Keratinocyte (primary cell): ENCODE results near the gene SCAPER. TPM values are rescaled to one million over a fixed set of nuclear protein-coding genes. Genes with fewer than 3 reads are reported as not detected.
"Not testable (repeated sequence)": the region's sequence is repeated elsewhere in the genome, so short reads cannot be mapped to it uniquely, and the experiment has no call there.

Experiments used
- DNase-seq: peaks from one replicate; pipeline ENCODE4 v3.0.0-alpha.2; 2011; ENCODE audit warnings: low read depth, missing footprints, low spot score
- FAIRE-seq: peaks from 2 replicates; lab custom pipeline; 2011; peaks lifted over from hg19 to GRCh38; lab: Jason Lieb, UNC
- H2AFZ ChIP-seq: 2 replicates; pipeline ENCODE4 v1.6.0; 2012; ENCODE audit warnings: low read length, control low read depth, inconsistent platforms; ENCODE audit not compliant: control insufficient read depth
- H3K27ac ChIP-seq: 2 replicates; pipeline ENCODE4 v1.5.1; 2011; ENCODE audit warnings: low read length; ENCODE audit not compliant: control insufficient read depth, insufficient read depth
- H3K27me3 ChIP-seq: 3 replicates; pipeline ENCODE4 v1.6.0; 2011; ENCODE audit warnings: low read length; ENCODE audit not compliant: control insufficient read depth, insufficient read depth; ENCODE audit errors: extremely low read depth
- H3K36me3 ChIP-seq, 2 experiments: 2 replicates in 1 of 2; 3 replicates in 1 of 2; pipeline ENCODE4 v1.5.1; 2011; ENCODE audit warnings: low read length in 2 of 2, mild to moderate bottlenecking in 1 of 2; ENCODE audit not compliant: control insufficient read depth in 2 of 2, insufficient read depth in 2 of 2; ENCODE audit errors: extremely low read depth in 1 of 2
- H3K4me1 ChIP-seq: 3 replicates; pipeline ENCODE4 v1.5.1; 2011; ENCODE audit warnings: low read length; ENCODE audit not compliant: control insufficient read depth, insufficient read depth; ENCODE audit errors: extremely low read depth
- H3K4me2 ChIP-seq: 3 replicates; pipeline ENCODE4 v1.6.0; 2011; ENCODE audit warnings: low read depth, low read length; ENCODE audit not compliant: control insufficient read depth, insufficient read depth; ENCODE audit errors: extremely low read depth
- H3K4me3 ChIP-seq, 3 experiments: fragments of 200-600 bp in 1 of 3; sonication (generic) in 1 of 3; 2 replicates in 2 of 3; 3 replicates in 1 of 3; pipeline ENCODE4 v1.5.1; 2011 to 2016; ENCODE audit warnings: low read length in 3 of 3, mild to moderate bottlenecking in 3 of 3, control low read depth in 2 of 3, inconsistent platforms in 1 of 3, low read depth in 1 of 3, mixed read lengths in 1 of 3, mixed run types in 1 of 3, moderate library complexity in 1 of 3; ENCODE audit not compliant: control insufficient read depth in 2 of 3, insufficient read depth in 2 of 3; ENCODE audit errors: extremely low read depth in 1 of 3
- H3K79me2 ChIP-seq: 2 replicates; pipeline ENCODE4 v1.6.0; 2012; ENCODE audit warnings: low read length; ENCODE audit not compliant: control insufficient read depth, insufficient read depth
- H3K9ac ChIP-seq: 3 replicates; pipeline ENCODE4 v1.6.0; 2011; ENCODE audit warnings: low read length; ENCODE audit not compliant: control insufficient read depth, insufficient read depth; ENCODE audit errors: extremely low read depth
- H3K9me1 ChIP-seq: 3 replicates; pipeline ENCODE4 v1.6.0; 2011; ENCODE audit warnings: low read length; ENCODE audit not compliant: control insufficient read depth, insufficient read depth; ENCODE audit errors: extremely low read depth
- H3K9me3 ChIP-seq: 2 replicates; pipeline ENCODE4 v1.5.1; 2012; ENCODE audit warnings: low read depth, low read length; ENCODE audit not compliant: control insufficient read depth
- H4K20me1 ChIP-seq: 3 replicates; pipeline ENCODE4 v1.6.0; 2011; ENCODE audit warnings: low read length; ENCODE audit not compliant: control insufficient read depth, insufficient read depth; ENCODE audit errors: extremely low read depth
- EZH2 ChIP-seq: IDR thresholded peaks from one replicate; pipeline ENCODE4 v1.6.1; 2012; ENCODE audit warnings: inconsistent platforms, mild to moderate bottlenecking, low read length, moderate library complexity
- dilution Hi-C: fragments of 300-500 bp; cut with MboI; formaldehyde crosslinking; loops from one replicate; pipeline ENCODE4 v1.7.0; 2020; ENCODE audit warnings: low sequenced_read_pairs; ENCODE audit not compliant: extremely low pct_ligation_motif_present
- polyA plus RNA-seq, 5 experiments: library from polyadenylated mRNA; depleted of rRNA in 3 of 5; stranded (reverse) in 3 of 5; stranded (forward) in 1 of 5; unstranded in 1 of 5; fragments of >200 nt; gene quantifications; 1 replicate in 1 of 5; 2 replicates in 3 of 5; 3 replicates in 1 of 5; pipeline versions ENCODE4 v1.2.1 to v1.2.3, GENCODE V29; 2011 to 2012; ENCODE audit warnings: missing spikeins in 2 of 5, low read depth in 1 of 5, low replicate concordance in 1 of 5
- TF ChIP-seq, protein P1 (sequence below), 3 experiments: IDR thresholded peaks in 1 of 3; conservative IDR thresholded peaks in 1 of 3; optimal IDR thresholded peaks in 1 of 3; 2 replicates in 2 of 3; 3 replicates in 1 of 3; pipeline versions ENCODE3 to v1.5.1; 2011; ENCODE audit warnings: low read length in 3 of 3, mild to moderate bottlenecking in 3 of 3, moderate library complexity in 2 of 3, control low read depth in 1 of 3, inconsistent platforms in 1 of 3; ENCODE audit not compliant: insufficient read depth in 2 of 3; ENCODE audit errors: extremely low read depth in 1 of 3

Gene SCAPER
- polyA plus RNA-seq, 1 donor (not counting 4 experiments of a cell fraction or from before 2014, with no cell fraction given), result 5.2 TPM

DNA sequence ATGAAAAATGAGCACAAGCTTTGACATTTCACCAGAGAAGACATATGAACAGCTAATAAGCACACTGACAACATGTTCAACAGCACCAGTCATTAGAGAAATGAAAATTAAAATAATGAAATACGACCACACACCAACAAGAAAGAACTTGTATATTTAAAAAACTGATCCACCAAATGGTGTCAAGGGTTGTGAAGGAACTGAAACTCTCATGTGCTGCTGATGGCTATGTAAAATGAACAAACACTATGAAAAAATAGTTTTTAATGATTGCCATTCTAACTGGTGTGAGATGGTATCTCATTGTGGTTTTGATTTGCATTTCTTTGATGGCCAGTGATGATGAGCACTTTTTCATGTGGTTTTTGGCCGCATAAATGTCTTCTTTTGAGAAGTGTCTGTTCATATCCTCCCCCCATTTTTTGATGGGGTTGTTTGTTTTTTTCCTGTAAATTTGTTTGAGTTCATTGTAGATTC lies 193.8 kb downstream of the SCAPER start:
- H3K36me3 ChIP-seq, result no peaks in the 10 kb centered on the region
- TF ChIP-seq, protein P1, sequence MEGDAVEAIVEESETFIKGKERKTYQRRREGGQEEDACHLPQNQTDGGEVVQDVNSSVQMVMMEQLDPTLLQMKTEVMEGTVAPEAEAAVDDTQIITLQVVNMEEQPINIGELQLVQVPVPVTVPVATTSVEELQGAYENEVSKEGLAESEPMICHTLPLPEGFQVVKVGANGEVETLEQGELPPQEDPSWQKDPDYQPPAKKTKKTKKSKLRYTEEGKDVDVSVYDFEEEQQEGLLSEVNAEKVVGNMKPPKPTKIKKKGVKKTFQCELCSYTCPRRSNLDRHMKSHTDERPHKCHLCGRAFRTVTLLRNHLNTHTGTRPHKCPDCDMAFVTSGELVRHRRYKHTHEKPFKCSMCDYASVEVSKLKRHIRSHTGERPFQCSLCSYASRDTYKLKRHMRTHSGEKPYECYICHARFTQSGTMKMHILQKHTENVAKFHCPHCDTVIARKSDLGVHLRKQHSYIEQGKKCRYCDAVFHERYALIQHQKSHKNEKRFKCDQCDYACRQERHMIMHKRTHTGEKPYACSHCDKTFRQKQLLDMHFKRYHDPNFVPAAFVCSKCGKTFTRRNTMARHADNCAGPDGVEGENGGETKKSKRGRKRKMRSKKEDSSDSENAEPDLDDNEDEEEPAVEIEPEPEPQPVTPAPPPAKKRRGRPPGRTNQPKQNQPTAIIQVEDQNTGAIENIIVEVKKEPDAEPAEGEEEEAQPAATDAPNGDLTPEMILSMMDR (optimal IDR thresholded peaks at IDR 0.05 in 1 of 3, IDR thresholded peaks at IDR 0.05 in 1 of 3, conservative IDR thresholded peaks at IDR 0.05 in 1 of 3; ENCODE audit: extremely low read depth in 1 of 3, insufficient read depth in 2 of 3, low read length in 3 of 3), result no peak
- no peak for TF ChIP-seq EZH2
- no peaks in the 10 kb centered on the region for H3K9me3 ChIP-seq
- H4K20me1 ChIP-seq, result no peaks in the 10 kb centered on the region
- no peaks in the 10 kb centered on the region for H3K27me3 ChIP-seq
- no peak overlapping the region for H2AFZ ChIP-seq
- no peak overlapping the region for H3K4me3 ChIP-seq
- no peak for DNase-seq
- no peak overlapping the region for H3K9ac ChIP-seq
- H3K4me1 ChIP-seq, result no peaks in the 10 kb centered on the region
- no peaks in the 10 kb centered on the region for H3K9me1 ChIP-seq
- H3K27ac ChIP-seq, result no peak overlapping the region
- H3K79me2 ChIP-seq, result no peaks in the 10 kb centered on the region
- H3K4me2 ChIP-seq, result no peak overlapping the region
- FAIRE-seq, result no peak
- dilution Hi-C loops, result no loop called here

GRCh38 chr15:76704032-76704431 lies 201.1 kb downstream of the SCAPER start:
- H3K36me3 ChIP-seq, FAIRE-seq, H3K79me2 ChIP-seq, H4K20me1 ChIP-seq, H3K9me3 ChIP-seq, H3K4me3 ChIP-seq, H3K27ac ChIP-seq, H3K9me1 ChIP-seq, dilution Hi-C loops, H3K4me2 ChIP-seq, H3K27me3 ChIP-seq, H2AFZ ChIP-seq, H3K4me1 ChIP-seq, H3K9ac ChIP-seq, DNase-seq: not testable (repeated sequence)

- no peaks in the 10 kb centered on the region for H3K79me2 ChIP-seq
- TF ChIP-seq EZH2, result no peak
- dilution Hi-C loops, result no loop called here
Measured at GRCh38 chr15:76696840-76697239, 208.3 kb downstream of the SCAPER start.

GRCh38 chr15:76692546-76692945 lies 212.6 kb downstream of the SCAPER start:
- FAIRE-seq, H4K20me1 ChIP-seq, H3K9me1 ChIP-seq, H3K9me3 ChIP-seq, H3K4me1 ChIP-seq, H3K9ac ChIP-seq, H2AFZ ChIP-seq, H3K4me3 ChIP-seq, H3K27me3 ChIP-seq, dilution Hi-C loops, H3K27ac ChIP-seq, H3K36me3 ChIP-seq, DNase-seq, H3K79me2 ChIP-seq, H3K4me2 ChIP-seq: not testable (repeated sequence)

More at GRCh38 chr15:76696840-76697239, 208.3 kb downstream of the SCAPER start:
- no peak overlapping the region for H3K4me3 ChIP-seq
- no peaks in the 10 kb centered on the region for H3K9me3 ChIP-seq
- H3K4me1 ChIP-seq, result no peaks in the 10 kb centered on the region
- H3K4me2 ChIP-seq, result no peak overlapping the region
- FAIRE-seq (no peak), DNase-seq (no peak)
- no peak overlapping the region for H3K27ac ChIP-seq
- H2AFZ ChIP-seq, result no peak overlapping the region
- no peaks in the 10 kb centered on the region for H4K20me1 ChIP-seq
- no peak overlapping the region for H3K9ac ChIP-seq
- H3K27me3 ChIP-seq, result no peaks in the 10 kb centered on the region
- H3K9me1 ChIP-seq, result no peaks in the 10 kb centered on the region
- H3K36me3 ChIP-seq, result peaks cover 0 to 4% of the 10 kb centered on the region in 2 experiments
